ENCODE data around the gene RUSC2.
"Not testable (repeated sequence)": the region's sequence is repeated elsewhere in the genome, so short reads cannot be mapped to it uniquely, and the experiment has no call there.

RUSC2 gene, protein sequence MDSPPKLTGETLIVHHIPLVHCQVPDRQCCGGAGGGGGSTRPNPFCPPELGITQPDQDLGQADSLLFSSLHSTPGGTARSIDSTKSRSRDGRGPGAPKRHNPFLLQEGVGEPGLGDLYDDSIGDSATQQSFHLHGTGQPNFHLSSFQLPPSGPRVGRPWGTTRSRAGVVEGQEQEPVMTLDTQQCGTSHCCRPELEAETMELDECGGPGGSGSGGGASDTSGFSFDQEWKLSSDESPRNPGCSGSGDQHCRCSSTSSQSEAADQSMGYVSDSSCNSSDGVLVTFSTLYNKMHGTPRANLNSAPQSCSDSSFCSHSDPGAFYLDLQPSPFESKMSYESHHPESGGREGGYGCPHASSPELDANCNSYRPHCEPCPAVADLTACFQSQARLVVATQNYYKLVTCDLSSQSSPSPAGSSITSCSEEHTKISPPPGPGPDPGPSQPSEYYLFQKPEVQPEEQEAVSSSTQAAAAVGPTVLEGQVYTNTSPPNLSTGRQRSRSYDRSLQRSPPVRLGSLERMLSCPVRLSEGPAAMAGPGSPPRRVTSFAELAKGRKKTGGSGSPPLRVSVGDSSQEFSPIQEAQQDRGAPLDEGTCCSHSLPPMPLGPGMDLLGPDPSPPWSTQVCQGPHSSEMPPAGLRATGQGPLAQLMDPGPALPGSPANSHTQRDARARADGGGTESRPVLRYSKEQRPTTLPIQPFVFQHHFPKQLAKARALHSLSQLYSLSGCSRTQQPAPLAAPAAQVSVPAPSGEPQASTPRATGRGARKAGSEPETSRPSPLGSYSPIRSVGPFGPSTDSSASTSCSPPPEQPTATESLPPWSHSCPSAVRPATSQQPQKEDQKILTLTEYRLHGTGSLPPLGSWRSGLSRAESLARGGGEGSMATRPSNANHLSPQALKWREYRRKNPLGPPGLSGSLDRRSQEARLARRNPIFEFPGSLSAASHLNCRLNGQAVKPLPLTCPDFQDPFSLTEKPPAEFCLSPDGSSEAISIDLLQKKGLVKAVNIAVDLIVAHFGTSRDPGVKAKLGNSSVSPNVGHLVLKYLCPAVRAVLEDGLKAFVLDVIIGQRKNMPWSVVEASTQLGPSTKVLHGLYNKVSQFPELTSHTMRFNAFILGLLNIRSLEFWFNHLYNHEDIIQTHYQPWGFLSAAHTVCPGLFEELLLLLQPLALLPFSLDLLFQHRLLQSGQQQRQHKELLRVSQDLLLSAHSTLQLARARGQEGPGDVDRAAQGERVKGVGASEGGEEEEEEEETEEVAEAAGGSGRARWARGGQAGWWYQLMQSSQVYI (N-terminal part only)

DNA sequence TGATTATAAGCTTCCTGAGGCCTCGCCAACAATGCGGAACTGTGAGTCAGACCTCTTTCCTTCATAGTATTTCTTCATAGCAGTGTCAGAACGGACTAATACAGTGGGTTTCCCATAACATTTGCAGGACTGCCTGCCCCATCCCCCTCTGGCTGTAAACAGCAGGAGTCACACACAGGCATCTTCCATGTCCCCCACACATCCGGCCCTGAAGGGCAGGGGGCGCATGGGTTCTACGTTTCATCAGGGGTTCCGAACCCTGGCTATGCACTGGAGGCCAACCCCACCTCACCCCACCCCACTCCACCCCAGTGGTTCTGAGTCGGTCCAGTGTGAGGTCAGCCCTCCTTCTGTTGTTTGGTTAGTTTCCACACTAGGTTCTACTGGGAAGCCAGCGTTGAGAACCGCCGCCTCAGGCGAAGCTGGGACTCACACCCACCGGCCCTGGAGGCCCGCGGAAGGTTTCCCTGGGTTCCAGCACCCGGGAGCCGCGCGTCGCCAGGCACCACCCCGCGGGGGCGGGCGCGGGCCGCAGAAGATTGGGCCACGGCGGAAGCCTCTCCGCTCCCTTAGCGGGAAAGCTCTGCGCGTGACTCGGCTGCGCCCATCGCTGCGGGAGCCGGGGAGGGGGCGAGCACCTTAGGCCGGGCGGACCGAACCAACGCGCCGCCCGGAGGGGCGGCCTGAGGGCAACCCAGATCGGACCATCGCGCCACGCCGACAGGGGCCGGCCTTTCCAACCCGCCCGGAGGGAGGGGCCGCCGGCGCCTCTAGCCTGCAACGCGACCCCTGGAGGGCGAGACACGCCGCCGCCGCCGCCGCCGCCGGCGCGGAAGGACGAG, at the start of gene RUSC2:
RUSC2 (plus strand) TSS at position 799 of the 842 bp plus-strand sequence. CDS start 56,411 bp downstream, outside the sequence.
- Mint-ChIP-seq H3K27ac (peak within 1 kb of the TSS; percentile 79), H3K4me1 (peaks cover 27% of the 10 kb centered on the region), H3K36me3 (no peaks in the 10 kb centered on the region), H3K27me3 (peaks cover 2% of the 10 kb centered on the region), H3K4me3 (peak within 1 kb of the TSS; percentile 87), H3K9me3 (no peaks in the 10 kb centered on the region)

DNA sequence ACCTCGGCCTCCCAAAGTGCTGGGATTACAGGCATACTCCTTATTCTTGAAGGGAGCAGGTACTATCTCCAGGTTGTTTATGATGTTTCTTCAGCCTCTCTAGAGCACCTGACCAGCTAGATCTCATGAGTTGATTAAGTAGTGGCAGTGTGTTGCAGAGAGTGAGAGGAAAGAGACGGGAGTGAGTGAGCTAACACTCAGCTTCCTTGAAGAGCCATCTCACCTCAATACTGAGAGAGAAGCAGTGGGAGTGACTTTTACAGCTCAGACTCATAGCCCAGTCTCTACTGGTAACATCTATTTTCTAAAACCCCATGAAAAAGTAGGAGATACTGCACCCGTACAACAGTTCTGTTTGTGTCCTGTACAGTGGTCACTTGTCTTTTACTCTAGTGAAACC, 43.9 kb upstream of the RUSC2 start:
- Mint-ChIP-seq H3K4me3 (no peak overlapping the region), H3K36me3 (no peaks in the 10 kb centered on the region), H3K4me1 (no peaks in the 10 kb centered on the region), H3K27ac (no peak overlapping the region), H3K9me3 (no peaks in the 10 kb centered on the region), H3K27me3 (peaks cover 22% of the 10 kb centered on the region)

DNA sequence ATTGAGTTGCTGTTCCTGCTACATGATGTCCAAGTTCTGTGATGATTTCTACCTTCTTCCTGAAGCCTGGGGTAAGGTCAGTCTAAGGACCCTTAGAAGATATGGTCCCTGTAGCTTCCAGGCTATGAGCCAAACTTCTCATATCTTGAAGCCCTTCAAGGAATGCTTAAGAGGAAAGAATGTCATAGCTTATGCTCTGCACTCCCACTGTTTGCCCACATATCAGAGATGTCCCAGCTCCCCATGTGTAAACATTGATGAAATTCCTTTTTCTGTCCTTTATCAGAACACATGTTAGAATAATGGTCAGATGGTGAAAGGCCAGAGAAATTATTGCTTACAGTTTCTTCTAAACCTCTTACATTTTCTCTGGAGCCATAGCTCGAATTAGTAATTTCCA, 41.4 kb upstream of the RUSC2 start:
- peaks cover 33% of the 10 kb centered on the region for H3K27me3 Mint-ChIP-seq
- H3K9me3 Mint-ChIP-seq: peaks cover 5% of the 10 kb centered on the region
- no peak overlapping the region for H3K4me3 Mint-ChIP-seq
- peaks cover 2% of the 10 kb centered on the region for H3K36me3 Mint-ChIP-seq
- no peaks in the 10 kb centered on the region for H3K4me1 Mint-ChIP-seq
- no peak overlapping the region for H3K27ac Mint-ChIP-seq

DNA sequence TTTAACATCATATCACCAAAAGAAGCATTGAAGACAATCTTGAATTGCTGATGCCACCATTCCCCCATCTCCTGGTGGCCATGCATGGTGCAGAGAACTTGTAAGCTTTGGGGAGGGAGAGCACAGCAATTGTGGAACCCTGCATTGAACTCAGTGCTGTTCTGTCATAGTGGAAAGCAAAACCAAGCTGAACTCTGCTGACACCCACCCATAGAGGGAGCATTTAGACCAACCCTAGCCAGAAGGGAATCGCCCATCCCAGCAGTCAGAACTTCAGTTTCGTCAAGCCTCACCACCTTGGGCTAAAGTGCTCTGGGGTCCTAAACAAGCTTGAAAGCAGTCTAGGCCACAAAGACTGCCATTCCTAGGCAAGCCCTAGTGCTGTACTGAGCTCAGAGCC, 37.4 kb upstream of the RUSC2 start:
- Mint-ChIP-seq H3K4me3 (no peak overlapping the region), H3K4me1 (no peaks in the 10 kb centered on the region), H3K9me3 (peaks cover 10% of the 10 kb centered on the region), H3K27me3 (peaks cover 31% of the 10 kb centered on the region), H3K36me3 (peaks cover 2% of the 10 kb centered on the region), H3K27ac (no peak overlapping the region)

DNA sequence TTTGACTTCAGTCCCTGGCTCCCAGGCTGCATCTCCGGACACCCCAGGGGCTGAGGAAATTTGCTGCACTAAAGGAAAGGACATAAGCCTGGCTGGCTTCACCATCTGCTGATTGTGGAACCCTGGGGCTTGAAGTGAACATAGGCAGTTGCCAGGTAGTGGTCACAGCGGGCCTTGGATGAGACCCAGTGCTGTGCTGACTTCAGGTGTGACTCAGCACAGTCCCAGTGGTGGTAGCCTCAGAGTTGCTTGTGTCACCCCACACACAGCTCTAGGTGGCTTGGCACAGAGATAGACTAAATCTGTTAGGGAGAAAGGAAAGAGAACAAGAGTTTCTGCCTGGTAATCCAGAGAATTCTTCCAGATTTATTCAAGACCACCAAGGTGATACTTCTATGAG, 36.1 kb upstream of the RUSC2 start:
- no peak overlapping the region for H3K27ac Mint-ChIP-seq
- no peak overlapping the region for H3K4me3 Mint-ChIP-seq
- peaks cover 10% of the 10 kb centered on the region for H3K9me3 Mint-ChIP-seq
- peaks cover 32% of the 10 kb centered on the region for H3K27me3 Mint-ChIP-seq
- H3K36me3 Mint-ChIP-seq: peaks cover 2% of the 10 kb centered on the region
- no peaks in the 10 kb centered on the region for H3K4me1 Mint-ChIP-seq

DNA sequence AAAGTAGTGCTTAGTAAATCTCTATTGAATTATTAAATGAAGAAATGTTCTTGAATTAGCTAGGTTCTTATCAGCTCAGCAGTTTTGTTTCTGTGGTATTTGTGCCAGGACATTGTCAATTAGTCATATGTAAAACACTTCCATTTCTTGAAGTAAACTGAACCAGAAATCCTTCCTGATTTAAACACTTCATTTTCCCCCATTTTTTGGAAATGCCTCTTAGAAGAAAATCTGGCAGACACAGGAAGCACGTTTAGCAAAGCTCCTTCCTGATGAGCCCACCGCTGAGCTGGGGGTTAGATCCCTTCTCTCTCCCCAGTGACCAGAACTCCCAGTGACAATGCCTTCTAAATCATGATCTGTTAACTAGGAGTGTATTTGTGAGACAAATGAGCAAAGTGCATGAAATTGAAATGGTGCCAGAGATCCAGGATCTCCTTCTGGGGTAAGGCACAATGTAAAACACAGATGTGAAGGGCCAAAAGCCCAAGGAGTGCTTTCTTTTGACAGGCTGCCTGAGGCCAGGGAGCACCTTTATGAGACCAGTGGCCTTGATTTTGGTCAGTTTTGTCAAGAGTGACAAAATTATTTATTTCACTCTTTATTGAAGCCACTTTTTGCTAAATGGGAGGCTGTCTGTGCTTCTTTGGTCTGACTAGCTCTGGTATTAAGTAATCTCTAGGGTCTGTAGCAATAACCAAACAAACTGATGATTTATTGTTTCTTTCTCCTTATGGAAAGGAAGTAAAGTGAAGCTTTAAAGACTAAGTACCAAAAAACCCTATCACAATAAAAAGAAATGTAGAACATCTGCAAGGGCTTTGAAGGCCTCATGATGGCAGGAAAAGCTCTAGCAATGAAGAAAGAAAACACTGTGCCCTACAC, 25.5 kb upstream of the RUSC2 start:
- Mint-ChIP-seq H3K9me3 (peaks cover 12% of the 10 kb centered on the region), H3K27ac (no peak overlapping the region), H3K4me3 (no peak overlapping the region), H3K27me3 (peaks cover 22% of the 10 kb centered on the region), H3K36me3 (peaks cover 6% of the 10 kb centered on the region), H3K4me1 (no peaks in the 10 kb centered on the region)

DNA sequence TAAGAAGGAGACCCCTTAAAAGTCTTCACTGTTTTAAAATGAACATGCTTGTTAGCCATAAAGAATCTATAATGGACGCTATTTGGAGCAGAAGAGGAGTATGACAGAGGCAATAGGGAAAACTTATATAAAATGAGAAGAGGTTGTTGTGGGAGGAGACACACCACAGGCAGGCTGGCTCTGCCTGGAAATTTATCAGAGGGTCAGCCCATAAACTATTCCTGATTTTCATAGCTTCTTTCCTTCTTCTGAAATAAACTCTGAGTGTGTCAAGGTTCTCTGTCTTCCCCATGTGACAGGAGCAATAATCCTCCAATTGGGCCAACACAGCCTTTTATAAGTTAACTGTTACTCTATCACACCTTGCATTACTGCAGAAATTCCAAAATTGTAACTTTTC, 19.6 kb upstream of the RUSC2 start:
- no peaks in the 10 kb centered on the region for H3K4me1 Mint-ChIP-seq
- H3K36me3 Mint-ChIP-seq: no peaks in the 10 kb centered on the region
- H3K4me3 Mint-ChIP-seq: no peak overlapping the region
- H3K27ac Mint-ChIP-seq: no peak overlapping the region
- no peaks in the 10 kb centered on the region for H3K9me3 Mint-ChIP-seq
- peaks cover 15% of the 10 kb centered on the region for H3K27me3 Mint-ChIP-seq

DNA sequence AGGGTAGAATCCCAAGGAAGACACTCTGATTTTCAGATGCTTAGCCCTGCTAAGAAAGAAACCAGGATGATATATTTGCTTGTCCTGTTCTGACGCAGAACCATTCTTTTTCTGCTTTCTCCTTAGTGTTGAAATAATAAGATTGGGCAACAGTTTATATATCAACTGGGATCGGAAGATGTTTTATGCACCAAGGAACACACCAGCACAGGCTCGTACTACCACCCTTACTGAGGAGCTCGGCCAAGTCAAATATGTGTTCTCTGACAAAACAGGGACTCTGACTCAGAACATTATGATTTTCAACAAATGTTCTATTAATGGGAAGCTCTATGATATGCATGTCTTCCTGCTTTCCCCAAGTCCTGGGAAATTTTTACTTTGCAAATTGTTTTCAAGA, 19.0 kb upstream of the RUSC2 start:
- Mint-ChIP-seq H3K4me1 (no peaks in the 10 kb centered on the region), H3K9me3 (no peaks in the 10 kb centered on the region), H3K36me3 (no peaks in the 10 kb centered on the region), H3K27me3 (peaks cover 15% of the 10 kb centered on the region), H3K27ac (no peak overlapping the region), H3K4me3 (no peak overlapping the region)

DNA sequence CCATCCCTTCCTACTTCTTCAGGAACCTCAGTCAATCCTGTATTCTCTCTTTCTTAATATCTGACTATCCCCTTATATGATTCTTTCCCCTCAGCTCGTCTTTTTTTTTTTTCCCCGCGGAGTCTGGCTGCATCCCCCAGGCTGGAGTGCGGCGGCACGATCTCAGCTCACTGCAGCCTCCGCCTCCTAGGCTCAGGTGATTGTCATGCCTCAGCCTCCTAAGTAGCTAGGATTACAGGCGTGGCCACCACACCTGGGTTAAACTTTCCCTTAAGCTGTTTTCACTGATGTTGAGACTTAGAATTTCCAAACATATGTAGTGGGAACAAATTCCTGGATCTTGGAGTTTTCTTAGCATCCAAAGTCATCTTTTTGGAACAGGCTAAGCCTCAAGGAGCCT, 13.3 kb upstream of the RUSC2 start:
- no peaks in the 10 kb centered on the region for H3K36me3 Mint-ChIP-seq
- no peak overlapping the region for H3K4me3 Mint-ChIP-seq
- peaks cover 13% of the 10 kb centered on the region for H3K27me3 Mint-ChIP-seq

DNA sequence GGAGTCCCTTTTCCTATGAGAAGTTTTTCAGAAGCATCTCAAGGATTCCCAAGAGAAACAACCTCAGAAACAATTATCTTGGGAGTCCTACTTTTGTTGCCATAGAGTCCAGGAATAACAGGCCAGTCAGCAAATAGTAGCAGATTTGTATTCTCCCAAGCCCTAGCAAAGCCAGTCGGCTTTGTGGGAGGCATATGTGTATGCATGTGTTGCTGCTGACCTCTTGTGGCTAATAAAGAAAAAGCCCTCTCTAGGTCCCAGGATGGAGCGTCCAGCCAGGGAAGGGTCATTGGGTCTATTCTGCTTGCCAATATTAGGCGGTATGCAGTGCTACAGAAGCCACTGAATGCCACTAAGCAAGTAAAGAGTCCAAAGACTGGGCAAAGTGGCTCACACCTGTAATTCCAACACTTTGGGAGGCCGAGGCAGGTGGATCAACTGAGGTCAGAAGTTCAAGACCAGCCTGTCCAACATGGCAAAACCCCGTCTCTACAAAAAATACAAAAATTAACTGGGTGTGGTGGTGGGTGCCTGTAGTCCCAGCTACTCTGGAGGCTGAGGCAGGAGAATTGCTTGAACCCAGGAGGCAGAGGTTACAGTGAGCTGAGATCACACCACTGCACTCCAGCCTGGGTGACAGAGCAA, 12.6 kb upstream of the RUSC2 start:
- peaks cover 12% of the 10 kb centered on the region for H3K27me3 Mint-ChIP-seq
- H3K4me1 Mint-ChIP-seq, H3K36me3 Mint-ChIP-seq, H3K9me3 Mint-ChIP-seq, H3K27ac Mint-ChIP-seq, H3K4me3 Mint-ChIP-seq: not testable (repeated sequence)

More for the DNA sequence above, 13.3 kb upstream of the RUSC2 start:
- Mint-ChIP-seq H3K27ac (no peak overlapping the region), H3K4me1 (no peaks in the 10 kb centered on the region), H3K9me3 (no peaks in the 10 kb centered on the region)

DNA sequence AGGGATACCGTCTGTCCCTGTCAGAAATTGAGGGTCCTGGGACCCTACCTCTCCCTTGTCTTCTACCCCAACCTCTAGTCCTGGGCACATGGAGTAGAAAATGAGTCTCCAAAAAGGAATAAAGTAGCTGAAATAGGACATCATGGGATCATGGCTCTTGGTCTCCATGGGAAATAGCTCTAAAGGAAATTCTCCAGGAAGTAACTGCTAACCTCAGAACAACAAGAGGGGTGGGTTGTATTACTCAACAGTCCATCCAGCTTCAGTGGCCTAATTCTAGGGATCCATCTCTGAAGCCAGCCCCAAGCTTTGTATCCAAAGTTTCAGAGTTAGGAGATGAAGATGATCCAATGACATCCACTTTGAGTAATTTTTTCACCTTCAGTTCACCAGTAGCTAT, 11.0 kb upstream of the RUSC2 start:
- no peaks in the 10 kb centered on the region for H3K9me3 Mint-ChIP-seq
- peaks cover 7% of the 10 kb centered on the region for H3K27me3 Mint-ChIP-seq
- H3K36me3 Mint-ChIP-seq: no peaks in the 10 kb centered on the region
- H3K4me1 Mint-ChIP-seq: no peaks in the 10 kb centered on the region
- H3K4me3 Mint-ChIP-seq: no peak overlapping the region
- H3K27ac Mint-ChIP-seq: no peak overlapping the region

DNA sequence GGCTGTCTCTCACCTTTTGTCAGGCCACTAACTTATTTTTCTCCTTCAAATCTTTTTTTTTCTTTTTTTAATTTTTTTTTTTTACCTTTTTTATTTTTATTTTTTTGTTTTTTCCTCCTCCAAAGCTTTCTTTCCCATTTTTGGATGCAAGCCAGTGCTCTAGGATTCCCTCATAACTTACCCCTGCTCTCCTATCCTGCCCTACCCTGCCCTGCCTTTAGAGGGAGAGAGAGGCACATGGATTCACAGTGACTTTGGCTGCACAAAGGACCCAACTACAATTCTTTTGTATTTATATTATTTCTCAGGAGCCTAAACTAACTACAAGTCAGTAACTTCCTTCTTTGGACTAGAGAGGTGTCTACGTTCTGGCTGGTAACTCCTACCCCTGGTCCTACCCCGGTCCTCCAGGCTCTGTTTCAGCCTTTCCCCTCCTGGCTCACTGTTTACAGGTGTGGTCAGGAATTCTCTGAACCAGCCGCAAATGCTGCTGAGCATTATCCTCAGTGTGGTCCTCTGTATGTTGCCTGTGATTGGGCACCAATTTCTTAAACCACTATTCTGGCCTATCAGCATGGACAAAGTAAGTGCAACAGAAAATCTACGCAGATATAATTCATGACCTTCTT, 8.4 kb upstream of the RUSC2 start:
- Mint-ChIP-seq H3K36me3 (no peaks in the 10 kb centered on the region), H3K4me3 (no peak overlapping the region), H3K27ac (no peak overlapping the region), H3K4me1 (no peaks in the 10 kb centered on the region), H3K9me3 (no peaks in the 10 kb centered on the region), H3K27me3 (peaks cover 6% of the 10 kb centered on the region)

DNA sequence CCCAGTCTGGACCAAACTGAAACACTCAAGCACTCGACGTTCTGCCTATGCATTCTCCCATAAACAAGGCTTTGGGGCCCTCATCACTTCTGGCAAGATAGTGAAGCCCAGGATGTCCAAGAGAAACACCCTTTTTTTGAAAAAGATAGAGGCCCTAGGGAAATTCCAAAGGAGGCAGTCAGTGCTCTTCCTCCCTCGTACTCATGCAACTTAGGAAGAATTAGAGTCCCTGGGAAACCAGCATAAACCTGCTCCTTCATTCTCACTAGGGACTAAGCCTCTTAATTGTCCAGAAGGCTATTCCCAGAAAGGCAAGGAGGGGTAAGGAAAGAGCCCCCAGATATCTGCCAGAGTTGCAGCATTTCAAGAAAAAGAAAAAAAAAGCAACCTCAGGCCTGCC, 7.8 kb upstream of the RUSC2 start:
- no peaks in the 10 kb centered on the region for H3K9me3 Mint-ChIP-seq
- no peak overlapping the region for H3K4me3 Mint-ChIP-seq
- H3K27ac Mint-ChIP-seq: no peak overlapping the region
- peaks cover 5% of the 10 kb centered on the region for H3K27me3 Mint-ChIP-seq
- no peaks in the 10 kb centered on the region for H3K4me1 Mint-ChIP-seq
- H3K36me3 Mint-ChIP-seq: no peaks in the 10 kb centered on the region

All from activated naive CD4-positive, alpha-beta T cell treated with anti-CD3 and anti-CD28 coated beads, Interleukin-2, amount 50 U/mL, for 24 hours (primary cell).